22Rv1 (cell line): ENCODE results near the gene WRAP73.

Source experiments
- H3K27ac ChIP-seq: fragments of 450-650 bp; 2 replicates; pipeline ENCODE4 v1.5.1; 2017
- CTCF ChIP-seq: fragments of 450-650 bp; IDR thresholded peaks from 2 replicates; pipeline ENCODE4 v1.5.1; 2017; ENCODE audit warnings: mild to moderate bottlenecking
- ZFX ChIP-seq: fragments of 450-650 bp; IDR thresholded peaks from 2 replicates; pipeline ENCODE4 v1.6.1; 2017; ENCODE audit warnings: antibody characterized with exemption, borderline replicate concordance

WRAP73 gene

GRCh38 chr1:3618881-3619671 lies 30.8 kb downstream of the WRAP73 start:
- TF ChIP-seq CTCF: peak; percentile 91
- no peak for TF ChIP-seq ZFX
- no peak overlapping the region for H3K27ac ChIP-seq

GRCh38 chr1:3618531-3618880 lies 31.4 kb downstream of the WRAP73 start:
- no peak overlapping the region for H3K27ac ChIP-seq
- TF ChIP-seq CTCF: no peak
- no peak for TF ChIP-seq ZFX

- TF ChIP-seq CTCF (no peak), ZFX (no peak)
- H3K27ac ChIP-seq: no peak overlapping the region
These were observed 32.0 kb downstream of the WRAP73 start for GRCh38 chr1:3617806-3618345.

- no peak overlapping the region for H3K27ac ChIP-seq
- no peak for TF ChIP-seq ZFX
- TF ChIP-seq CTCF: no peak
These were observed 33.0 kb downstream of the WRAP73 start for GRCh38 chr1:3616861-3617260.

GRCh38 chr1:3614755-3615742 lies 34.9 kb downstream of the WRAP73 start:
- H3K27ac ChIP-seq: no peak overlapping the region
- TF ChIP-seq ZFX: no peak
- TF ChIP-seq CTCF: peak; percentile 87

- TF ChIP-seq ZFX (no peak), CTCF (no peak)
- H3K27ac ChIP-seq: no peak overlapping the region
These were observed 37.8 kb downstream of the WRAP73 start for GRCh38 chr1:3612123-3612522.
